NCI-H2196 (cell line): ENCODE measurements around the gene UBC.
"Not testable (repeated sequence)": the region's sequence is repeated elsewhere in the genome, so short reads cannot be mapped to it uniquely, and the experiment has no call there.

Experiments used
- DNase-seq: peaks from one replicate; lab custom pipeline; 2025; ENCODE audit not compliant: unreplicated experiment; lab: John Stamatoyannopoulos, UW

UBC gene

DNA sequence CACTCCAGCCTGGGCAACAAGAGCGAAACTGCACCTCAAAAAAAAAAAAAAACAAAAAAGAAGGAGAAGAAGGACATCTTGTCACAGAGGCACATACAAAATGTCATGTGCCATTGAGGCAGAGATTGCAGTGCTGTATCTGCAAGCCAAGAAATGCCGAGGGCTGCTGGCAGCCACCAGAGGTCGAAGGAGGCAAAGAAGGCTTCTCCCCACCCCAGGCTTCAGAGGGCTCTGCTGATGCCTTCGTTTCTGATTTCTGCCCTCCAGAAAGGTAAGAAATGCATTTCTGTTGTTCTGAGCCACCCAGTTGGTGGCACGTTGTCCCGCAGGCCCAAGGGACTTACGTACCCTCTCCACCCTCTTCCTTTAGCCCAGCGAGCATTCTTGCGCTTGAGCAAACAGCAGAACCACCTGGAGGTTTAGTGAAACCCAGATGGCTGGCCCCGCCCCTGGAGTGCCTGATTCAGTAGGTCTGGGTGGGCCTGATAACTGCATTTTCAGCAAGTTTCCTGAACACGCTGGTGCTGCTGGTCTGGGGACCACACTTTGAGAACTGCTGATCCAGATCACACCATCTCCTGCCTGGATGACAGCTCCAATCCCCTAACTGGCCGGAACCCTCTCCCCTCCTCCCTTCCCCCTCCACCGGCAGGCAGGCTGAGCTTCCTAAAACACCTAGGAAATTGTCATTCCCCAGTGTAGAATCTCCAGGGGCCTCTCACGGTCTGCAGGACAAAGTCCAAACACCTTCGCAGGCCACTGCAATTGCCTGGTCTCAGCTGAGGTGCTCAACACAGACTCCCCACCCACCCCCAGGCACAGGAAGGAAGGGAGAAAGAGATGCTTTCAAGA, 29.6 kb downstream of the UBC start:
- no peak for DNase-seq

DNA sequence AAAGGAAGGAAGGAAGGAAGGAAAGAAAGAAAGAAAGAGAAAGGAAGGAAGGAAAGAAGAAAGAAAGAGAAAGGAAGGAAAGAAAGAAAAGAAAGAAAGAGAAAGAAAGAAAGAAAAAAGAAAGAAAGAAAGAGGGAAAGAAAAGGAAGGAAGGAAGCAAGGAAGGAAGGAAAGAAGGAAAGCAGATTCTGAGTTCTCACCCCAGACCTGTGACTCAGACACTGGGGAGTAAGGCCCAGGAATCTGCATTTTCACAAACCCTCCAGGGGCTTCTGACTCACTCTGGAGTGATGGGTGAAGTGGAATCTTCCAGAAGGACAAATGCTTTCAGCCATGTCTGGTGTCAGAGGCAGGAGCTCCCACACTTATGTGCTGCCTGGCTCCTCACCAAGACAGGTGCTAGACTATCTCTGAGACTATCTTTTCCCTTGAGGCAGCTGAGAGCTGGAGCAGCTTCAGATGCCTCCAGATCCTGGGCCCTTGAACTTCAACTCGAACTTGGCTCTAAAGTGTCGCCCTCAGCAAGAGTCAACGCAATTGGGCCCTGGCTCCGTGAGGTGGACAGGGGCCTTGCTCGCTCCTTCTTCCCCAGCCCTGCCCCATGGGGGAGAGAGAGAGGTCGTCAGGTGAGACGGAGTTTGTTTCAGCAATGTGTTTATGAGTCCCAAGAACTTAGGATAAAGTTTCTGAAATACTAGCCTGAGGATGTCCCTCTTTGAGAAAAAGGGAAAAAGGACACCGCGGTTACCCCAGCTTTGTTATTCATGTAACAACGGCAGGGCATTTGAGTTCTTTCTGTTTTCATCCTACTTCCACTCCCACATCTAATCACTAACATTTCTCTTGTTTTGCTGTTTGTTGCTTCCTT, 31.0 kb downstream of the UBC start:
- DNase-seq = peak; percentile 23

DNA sequence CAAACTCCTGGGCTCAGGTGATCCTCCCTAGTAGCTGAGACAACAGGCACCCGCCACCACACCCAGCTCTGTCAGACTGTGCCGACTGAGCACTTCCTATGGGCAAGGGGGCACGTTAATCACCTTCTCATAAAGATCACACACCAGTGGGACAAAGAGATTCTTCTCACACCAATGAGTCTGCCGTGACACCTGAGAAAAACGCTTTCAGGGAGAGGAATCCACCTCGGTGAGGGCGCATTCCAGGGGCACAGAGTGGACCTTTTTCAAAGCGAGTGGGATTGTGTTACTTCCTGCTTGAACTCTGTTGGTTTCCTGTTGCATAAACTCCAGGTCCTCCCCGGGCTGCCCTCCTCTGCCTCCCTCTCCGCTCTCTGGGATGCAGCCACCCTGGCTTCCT, 33.3 kb downstream of the UBC start:
- no peak for DNase-seq

DNA sequence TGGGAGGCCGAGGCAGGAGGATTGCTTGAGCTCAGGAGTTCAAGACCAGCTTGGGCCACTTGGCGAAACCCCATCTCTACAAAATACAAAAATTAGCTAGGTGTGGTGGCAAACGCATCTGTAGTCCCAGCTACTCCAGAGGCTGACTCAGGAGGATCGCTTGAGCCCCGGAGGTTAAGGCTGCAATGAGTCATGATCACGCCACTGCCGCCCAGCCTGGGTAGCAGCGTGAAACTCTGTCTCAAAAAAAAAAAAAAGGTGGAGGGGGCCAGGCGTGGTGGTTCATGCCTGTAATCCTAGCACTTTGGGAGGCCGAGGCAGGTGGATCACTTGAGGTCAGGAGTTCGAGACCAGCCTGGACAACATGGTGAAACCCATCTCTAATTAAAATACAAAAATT, 34.1 kb downstream of the UBC start:
- not testable (repeated sequence) for DNase-seq

- DNase-seq = no peak
Measured at GRCh38 chr12:124878795-124879516, 35.5 kb downstream of the UBC start.

DNA sequence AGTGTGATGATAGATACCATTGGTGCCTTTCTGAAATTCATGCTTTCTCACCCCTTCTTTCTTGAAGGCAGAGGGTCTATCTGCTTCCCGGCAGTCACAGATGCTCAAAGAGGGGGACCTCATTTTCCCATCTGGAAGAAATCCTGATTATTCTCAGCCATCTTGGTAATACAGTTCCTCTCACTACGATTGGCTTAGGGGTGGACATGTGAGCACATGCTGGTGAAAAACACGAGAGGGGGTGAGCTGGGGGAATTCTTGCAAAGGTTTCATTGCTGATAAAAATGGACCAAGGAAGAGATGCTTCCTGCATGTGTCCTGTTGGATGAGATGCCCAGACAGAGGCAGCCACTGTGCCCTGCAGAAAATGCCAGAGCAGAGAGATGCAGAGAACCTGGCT, 37.0 kb downstream of the UBC start:
- DNase-seq = no peak

DNA sequence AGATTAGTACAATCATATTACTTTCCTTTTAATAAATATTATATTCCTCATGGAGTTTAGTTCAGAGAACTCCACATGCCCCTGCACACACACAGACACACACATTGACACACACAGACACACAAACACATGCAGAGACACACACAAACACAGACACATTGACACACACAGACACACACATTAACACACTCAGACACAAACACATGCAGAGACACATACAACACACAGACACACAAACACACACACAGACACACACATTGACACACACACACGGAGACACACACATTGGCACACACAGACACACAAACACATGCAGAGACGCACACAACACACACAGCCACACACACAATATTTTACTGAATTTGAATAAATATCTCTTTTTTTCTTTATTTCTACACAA, 38.3 kb downstream of the UBC start:
- no peak for DNase-seq

DNA sequence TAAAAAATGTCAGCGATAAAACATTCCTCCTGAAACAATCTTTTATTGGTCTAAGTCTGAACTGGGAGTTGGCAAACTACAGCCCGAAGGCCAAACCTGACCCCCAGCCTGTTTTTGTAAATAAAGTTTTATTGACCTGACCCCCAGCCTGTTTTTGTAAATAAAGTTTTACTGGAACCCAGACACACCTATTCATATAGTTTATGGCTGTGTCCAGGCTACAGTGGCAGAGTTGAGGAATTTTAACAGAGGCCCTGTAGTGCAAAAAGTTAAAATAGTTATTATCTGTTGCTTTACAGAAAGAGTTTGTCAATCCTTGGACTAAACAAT, 38.7 kb downstream of the UBC start:
- no peak for DNase-seq

DNA sequence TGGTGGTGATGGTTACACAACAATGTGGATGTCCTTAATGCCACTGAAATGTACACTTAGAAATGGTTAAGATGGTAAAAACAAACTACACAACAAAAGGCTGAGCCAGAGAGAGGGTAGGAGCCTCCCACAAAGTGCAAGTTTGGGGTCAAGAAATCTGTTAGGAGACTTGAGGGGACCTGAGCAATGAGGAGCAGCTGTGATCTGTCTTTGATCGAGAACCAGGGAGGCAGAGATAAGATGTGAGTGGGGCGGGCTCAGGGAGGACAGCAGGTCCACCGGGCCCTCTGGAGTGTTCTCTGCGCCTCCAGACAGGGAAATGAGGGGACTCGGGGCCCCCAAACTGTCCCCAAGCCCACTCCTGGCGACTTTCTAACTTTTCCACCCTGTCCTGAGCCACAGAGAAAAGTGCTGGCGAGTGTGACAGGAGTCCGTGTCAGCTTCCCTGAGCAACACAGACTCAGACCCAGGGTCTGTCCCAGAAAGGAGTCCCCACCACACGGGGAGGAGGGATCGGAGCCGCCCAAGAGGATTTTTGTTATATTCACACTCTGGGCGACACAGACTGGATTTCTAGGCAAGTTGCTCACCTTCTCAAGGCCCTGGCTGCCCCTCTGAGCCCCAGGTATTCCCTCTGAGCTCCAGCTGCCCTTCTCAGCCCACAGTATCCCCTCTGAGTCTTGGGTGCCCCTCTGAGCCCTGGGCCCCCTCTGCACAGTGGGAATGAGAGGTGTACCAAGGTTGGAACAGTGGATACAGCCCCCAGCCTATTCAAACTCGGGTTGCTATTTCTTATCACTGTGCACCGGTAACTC, 39.3 kb downstream of the UBC start:
- no peak for DNase-seq

GRCh38 chr12:124874188-124874587, 40.3 kb downstream of the UBC start:
- no peak for DNase-seq

DNA sequence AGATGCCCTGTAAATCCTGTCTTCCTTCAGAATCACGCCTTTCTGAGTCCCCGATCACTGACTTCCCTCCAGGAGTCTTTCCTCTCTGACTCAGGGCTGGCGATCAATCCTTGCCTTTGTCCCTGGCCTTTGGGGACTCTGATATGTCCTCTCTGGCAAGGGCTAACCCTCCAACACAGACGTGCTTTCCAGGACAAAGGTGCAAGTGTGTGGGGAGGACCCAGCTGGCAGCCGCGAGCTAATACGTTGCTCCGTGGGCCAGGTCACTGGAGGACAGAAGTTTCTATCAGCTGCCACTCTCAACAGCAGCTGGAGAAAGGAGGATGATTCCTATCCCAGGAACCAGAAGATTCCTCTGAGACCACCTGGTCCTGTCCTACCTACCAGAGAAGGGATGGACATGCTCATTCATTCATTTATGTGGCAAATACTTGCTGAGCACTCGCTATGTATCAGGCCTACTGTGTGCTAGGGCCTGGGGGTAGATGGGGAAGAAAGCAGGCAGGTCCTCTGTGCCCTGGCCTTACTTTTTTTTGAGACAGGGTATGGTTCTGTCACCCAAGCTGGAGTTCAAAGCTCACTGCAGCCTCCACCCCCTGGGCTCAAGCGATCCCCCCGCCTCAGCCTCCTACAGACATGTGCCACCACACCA, 42.3 kb downstream of the UBC start:
- no peak for DNase-seq

GRCh38 chr12:124871297-124871696, 43.2 kb downstream of the UBC start:
- no peak for DNase-seq

DNA sequence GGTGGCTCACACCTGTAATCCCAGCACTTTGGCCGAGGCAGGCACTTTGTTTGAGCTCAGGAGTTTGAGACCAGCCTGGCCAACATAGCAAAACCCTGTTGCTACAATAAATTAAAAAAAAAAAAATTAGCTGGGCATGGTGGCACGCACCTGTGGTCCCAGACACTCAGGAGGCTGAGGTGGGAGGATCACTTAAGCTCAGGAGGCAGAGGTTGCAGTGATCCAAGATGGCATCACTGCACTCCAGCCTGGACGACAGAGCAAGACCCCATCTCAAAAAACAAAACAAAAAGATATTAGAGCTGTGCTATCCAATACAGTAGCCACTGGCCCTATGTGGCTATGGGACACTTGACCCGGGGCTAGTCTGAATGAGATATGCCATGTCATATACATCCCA, 43.9 kb downstream of the UBC start:
- DNase-seq = no peak

- no peak for DNase-seq
Measured at GRCh38 chr12:124869059-124869665, 45.3 kb downstream of the UBC start.

DNA sequence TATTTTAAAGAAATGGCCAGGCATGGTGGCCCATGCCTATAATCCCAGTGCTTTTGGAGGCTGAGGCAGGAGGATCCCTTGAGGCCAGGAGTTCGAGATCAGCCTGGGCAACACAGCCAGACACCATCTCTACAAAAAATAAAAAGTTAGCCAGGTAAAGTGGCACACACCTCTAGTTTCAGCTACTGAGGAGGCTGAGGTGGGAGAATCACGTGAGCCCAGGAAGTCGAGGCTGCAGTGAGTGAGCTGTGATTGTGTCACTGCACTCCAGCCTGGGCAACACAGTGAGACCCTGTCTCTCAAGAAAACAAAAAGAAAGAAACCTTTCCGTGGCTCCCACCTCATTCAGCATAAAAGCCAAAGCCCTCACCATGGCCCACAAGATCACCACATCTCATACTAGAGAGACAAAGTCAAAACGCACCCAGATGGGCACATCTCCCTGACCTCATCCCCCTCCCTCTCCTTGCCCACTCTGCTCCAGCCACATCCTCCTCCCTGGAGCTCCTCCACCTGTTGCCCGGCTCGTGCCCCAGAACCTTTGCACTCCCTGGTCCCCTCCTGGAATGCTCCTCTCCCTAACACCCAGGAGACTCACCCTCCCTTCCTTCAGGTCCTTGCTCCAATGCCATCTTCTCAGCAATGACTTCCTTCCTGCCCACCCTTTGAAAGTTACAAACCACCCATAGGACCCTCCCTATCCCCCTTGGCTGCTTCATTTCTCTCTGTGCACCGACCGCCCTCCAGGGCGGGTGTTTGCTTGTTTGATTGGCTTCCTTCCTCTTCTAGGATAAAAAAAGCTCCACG, 46.0 kb downstream of the UBC start:
- DNase-seq = no peak

DNA sequence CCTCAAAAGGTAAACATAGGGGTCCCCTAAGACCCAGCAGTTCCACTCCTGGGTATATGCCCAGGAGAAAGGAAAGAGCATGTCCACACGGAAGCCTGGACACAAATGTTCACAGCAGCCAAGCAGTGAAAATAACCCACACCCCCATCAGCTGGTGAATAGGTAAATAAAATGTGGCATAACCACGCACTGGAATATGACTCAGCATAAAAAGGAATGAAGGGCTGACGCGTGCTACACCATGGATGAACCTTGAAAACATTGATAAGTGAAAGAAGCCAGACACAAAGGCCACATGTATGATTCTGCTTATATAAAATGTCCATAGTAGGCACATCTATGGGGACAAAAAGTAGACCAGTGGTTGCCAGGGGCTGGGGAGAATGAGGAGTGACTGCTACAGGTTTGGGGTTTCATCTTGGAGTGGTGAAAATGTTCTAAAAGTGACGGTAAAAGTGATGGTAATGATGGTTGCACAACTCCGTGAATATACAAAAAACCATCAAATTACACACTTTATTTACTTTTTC, 47.0 kb downstream of the UBC start:
- no peak for DNase-seq

GRCh38 chr12:124866883-124867400, 47.5 kb downstream of the UBC start:
- DNase-seq = no peak

DNA sequence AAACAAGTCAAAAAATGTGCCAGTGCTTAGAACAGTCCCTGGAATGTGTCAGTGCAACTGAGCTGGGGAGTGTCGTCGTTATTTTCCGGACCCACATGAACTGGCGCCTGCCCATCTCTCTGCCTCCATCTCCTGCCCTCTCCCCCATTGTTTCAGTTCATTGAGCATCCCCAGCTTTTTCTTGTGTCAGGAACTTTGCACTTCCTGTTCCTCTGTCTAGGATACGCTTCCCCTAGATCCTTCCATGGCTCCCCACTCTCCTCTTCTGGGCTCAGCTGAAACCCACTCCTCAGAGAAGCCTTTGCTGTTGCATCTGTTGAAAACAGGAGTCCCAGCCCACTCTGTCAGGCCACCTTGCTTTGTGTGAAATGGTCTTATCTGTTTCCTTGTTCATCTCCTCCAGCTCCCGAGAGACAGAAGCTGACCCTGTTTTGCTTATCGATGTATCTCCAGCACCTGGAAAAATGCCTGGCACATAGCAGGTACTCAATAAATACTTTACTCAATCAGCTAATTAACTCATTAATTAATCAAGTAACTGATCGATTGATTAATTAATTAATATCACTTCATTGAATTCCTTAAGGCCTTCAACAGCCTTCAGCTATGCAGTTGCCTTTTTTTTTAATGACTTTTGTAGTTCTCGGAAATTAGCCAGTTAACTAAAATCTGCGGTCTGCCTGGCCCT, 48.1 kb downstream of the UBC start:
- no peak for DNase-seq
